GM21528 (cell line): Measurements from ENCODE around the gene MPRIP.
"Not testable (repeated sequence)": the region's sequence is repeated elsewhere in the genome, so short reads cannot be mapped to it uniquely, and the experiment has no call there.

ENCODE experiments used
- ATAC-seq: cut with Tn5 transposase; IDR thresholded peaks from one replicate; pipeline ENCODE4 v1.9.1; 2021; ENCODE audit warnings: mild to moderate bottlenecking, moderate library complexity; ENCODE audit not compliant: unreplicated experiment, low FRiP score

Gene MPRIP

DNA sequence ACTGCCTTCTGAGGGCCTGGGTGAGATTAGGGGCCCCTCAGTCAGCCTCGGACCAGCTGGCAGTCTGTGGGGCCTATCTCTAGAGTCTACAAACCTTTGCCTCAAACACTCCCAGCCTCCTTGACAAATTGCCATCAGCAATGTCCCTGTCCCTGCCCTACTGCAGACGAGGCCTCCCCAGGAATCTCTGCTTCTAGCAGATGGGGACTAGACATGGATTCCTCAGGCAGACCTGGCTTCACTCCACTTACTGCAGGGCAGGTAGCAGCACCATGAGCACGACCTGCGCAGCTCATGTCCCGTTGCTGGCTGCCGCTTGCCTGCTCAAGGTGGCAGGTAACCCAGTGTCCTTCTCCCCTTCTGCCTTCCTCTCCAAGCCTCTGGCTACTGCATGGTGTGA is 114.8 kb downstream of the MPRIP start:
- ATAC-seq, result no peak

- not testable (repeated sequence) for ATAC-seq
Observed at GRCh38 chr17:17158506-17158905, 116.2 kb downstream of the MPRIP start.

DNA sequence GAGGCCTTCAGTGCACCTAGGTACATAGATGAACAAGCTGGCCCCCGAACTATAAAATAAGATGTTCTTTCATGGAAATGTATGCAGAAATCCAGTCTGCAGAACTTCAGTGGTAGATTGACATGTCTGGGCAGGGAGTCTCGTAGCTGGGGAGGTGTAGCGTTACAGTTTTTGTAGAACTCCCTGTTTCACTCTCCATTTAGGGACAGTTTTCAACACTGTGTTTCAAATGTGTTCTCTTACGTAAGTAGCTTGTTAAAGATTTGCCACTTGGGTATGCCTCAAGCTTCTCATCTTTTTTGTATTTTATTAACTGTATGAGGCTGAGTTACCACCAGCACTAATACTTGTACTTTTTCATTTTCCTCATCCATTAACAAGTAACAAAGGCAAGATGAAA is 117.3 kb downstream of the MPRIP start:
- no peak for ATAC-seq

GRCh38 chr17:17161121-17161520 is 118.9 kb downstream of the MPRIP start:
- ATAC-seq, result no peak

- ATAC-seq, result no peak
Observed at GRCh38 chr17:17161759-17162158, 119.5 kb downstream of the MPRIP start.

DNA sequence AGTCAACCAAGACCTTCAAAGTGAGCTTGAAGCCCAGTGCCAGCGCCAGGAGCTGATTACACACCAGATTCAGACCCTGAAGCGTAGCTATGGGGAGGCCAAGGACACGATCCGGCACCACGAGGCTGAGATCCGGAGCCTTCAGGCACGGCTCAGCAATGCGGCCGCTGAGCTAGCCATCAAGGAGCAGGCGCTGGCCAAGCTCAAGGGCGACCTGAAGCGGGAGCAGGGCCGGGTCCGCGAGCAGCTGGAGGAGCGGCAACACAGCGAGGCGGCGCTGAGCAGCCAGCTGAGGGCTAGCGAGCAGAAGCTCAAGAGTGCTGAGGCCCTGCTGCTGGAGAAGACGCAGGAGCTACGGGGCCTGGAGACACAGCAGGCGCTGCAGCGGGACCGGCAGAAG is 121.9 kb downstream of the MPRIP start:
- no peak for ATAC-seq

GRCh38 chr17:17164676-17165075 is 122.4 kb downstream of the MPRIP start:
- no peak for ATAC-seq

- no peak for ATAC-seq
Observed at GRCh38 chr17:17165666-17166308, 123.5 kb downstream of the MPRIP start.

DNA sequence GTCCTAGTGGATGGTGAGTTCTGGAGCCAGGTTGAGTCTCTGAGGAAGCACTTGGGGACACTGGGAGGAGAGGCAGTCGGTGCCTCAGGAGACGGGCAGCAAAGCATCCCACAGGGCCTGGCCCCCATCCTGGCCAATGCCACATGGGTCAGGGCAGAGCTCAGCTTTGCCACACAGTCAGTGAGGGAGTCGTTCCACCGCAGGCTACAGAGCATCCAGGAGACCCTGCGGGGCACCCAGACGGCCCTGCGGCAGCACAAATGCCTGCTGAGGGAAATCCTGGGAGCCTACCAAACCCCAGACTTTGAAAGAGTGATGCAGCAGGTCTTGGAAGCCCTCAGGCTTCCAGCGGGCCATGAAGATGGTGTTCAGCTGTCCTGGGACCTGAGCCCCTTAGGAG is 124.2 kb downstream of the MPRIP start:
- no peak for ATAC-seq

DNA sequence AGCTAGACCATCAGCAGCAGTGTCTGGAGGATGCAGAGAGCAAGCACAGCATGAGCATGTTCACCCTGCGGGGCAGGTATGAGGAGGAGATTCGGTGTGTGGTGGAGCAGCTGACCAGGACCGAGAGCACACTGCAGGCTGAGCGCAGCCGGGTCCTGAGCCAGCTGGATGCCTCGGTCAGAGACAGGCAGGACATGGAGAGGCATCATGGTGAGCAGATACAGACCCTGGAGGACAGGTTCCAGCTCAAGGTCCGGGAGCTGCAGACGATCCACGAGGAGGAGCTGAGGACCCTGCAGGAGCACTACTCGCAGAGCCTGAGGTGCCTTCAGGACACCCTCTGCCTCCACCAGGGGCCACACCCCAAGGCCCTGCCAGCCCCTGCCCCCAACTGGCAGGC is 125.1 kb downstream of the MPRIP start:
- ATAC-seq, result no peak

DNA sequence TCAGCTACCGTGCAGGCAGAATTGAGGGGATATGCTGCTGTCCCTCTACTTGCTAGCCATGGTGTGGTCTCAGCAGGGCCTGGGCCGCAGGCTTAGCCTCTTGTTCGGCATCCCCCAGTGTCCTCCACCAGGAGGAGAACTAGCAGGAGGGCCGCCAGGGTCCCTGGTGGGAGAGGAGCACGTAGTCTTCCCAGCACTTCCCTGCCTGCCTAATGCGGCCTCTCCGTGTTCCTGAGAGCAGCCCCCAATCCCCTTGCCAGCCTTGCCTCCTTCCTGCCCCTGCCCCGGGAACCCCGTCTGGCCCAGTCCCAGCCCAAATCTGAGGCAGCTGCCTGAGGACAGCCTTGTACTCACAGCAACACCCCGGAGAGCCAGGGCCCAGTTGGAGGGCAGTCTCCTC is 125.7 kb downstream of the MPRIP start:
- no peak for ATAC-seq

DNA sequence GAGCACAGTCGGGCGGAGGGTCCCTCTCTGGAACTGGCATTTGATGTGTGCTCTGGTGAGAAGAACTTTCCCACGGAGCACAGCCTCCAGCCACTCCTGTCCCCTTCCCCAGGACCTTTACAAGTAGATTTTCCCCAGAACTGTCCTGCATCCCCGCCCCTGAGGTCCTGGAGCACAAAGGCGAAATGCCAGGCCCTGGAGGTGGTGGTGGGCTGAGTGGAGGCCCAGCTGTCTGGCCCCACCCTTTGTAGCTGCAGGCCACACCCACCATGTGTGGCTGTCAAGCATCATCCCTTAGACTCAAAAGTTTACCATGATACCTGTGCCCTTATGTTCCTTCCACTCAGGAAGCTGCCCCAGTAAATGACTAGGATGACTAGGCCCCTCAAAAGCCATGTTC is 126.1 kb downstream of the MPRIP start:
- ATAC-seq, result no peak

DNA sequence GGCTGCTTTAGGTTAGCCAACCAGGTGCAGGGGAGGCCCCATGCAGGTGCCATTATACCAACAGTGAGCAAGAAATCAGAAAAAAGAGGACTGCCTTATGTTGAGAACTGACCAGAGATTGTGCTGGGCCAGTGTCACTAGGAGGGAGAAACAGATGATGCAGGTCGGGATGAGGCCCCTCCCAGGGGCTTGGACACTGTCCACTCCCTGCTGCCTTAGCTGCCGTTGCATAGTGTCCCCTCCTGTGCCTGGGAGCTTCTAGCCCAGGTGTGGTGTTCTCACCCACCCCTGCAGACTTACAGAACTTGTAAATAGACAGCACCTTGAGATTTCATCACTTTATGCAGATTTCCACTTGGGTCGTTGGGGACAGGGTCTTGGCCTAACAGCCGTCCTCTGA is 127.1 kb downstream of the MPRIP start:
- ATAC-seq, result no peak

GRCh38 chr17:17170346-17170985 is 128.2 kb downstream of the MPRIP start:
- ATAC-seq, result no peak

- ATAC-seq, result no peak
Observed at GRCh38 chr17:17171186-17171585, 128.9 kb downstream of the MPRIP start.

DNA sequence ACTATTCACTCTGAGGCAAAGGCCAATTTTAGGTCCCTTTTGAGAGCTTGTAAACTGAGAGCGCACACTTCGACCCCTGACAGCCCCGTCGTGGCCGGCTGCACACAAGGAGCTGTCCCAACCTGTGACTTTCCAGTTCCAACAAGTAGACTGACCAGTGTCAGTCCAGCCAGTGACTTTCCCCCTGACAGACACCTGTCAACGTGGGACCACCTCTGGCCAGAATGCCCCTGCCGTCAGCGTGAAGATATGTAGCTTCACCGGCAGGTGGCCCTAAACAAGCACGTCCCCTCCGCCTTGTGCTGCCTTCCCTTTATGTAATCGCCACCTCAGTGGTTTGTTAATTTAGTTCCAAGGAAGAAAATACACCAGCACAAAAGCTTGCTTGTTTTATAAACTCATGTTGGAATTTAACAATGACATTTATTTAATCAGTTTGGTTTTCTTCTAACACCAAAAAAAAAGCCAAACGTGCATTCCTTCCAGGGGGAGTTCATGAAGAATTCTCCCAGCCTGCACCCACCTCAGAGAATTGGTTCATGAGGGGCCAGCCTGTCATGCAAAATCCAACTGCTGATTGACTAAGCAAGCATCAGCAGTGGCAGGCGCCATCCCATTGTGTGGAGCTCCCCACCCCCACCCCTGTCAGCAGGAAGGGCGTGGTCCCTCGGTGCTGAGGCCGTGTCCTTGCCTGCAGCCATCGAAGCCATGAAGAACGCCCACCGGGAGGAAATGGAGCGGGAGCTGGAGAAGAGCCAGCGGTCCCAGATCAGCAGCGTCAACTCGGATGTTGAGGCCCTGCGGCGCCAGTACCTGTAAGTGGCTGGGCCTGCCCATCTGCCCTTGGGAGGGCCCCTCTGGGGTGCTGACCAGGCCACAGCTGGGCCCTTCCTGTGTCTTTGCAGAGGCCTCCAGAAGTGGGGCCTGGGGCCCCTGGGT is 130.0 kb downstream of the MPRIP start:
- ATAC-seq, result no peak

- ATAC-seq, result no peak
Observed at GRCh38 chr17:17172990-17173389, 130.7 kb downstream of the MPRIP start.

DNA sequence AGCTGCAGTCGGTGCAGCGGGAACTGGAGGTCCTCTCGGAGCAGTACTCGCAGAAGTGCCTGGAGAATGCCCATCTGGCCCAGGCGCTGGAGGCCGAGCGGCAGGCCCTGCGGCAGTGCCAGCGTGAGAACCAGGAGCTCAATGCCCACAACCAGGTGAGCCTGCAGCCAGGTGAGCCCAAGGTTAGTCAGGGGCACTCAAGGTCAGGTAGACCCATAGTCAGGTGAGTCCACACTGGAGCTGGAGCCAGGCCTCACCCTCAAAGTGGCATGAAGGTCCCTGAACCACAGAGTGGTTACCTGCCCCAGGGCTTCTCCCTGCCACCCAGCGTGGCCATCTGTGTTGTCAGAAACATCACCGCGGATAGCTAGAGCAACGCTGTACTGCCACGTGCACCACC is 131.7 kb downstream of the MPRIP start:
- ATAC-seq, result no peak

- no peak for ATAC-seq
Observed at GRCh38 chr17:17175340-17175739, 133.1 kb downstream of the MPRIP start.

GRCh38 chr17:17175917-17176316 is 133.7 kb downstream of the MPRIP start:
- no peak for ATAC-seq

- no peak for ATAC-seq
Observed at GRCh38 chr17:17176341-17176740, 134.1 kb downstream of the MPRIP start.
